Neural progenitor cell (in vitro differentiated cells): ENCODE measurements around the gene NCOA3.

Experiments
- EZH2 ChIP-seq: fragments of 200-600 bp; sonication (generic); IDR thresholded peaks from 2 replicates; pipeline ENCODE4 v1.6.1; 2017; ENCODE audit warnings: antibody characterized with exemption, mild to moderate bottlenecking, moderate library complexity
- EZH2phosphoT487 ChIP-seq: fragments of 200-600 bp; sonication (generic); IDR thresholded peaks from 2 replicates; pipeline ENCODE4 v1.6.1; 2017; ENCODE audit warnings: antibody characterized with exemption
- TF ChIP-seq, protein P1 (sequence below): fragments of 200-600 bp; sonication (generic); IDR thresholded peaks from 2 replicates; pipeline ENCODE4 v1.5.1; 2017; ENCODE audit warnings: antibody characterized with exemption, mild to moderate bottlenecking

DNA sequence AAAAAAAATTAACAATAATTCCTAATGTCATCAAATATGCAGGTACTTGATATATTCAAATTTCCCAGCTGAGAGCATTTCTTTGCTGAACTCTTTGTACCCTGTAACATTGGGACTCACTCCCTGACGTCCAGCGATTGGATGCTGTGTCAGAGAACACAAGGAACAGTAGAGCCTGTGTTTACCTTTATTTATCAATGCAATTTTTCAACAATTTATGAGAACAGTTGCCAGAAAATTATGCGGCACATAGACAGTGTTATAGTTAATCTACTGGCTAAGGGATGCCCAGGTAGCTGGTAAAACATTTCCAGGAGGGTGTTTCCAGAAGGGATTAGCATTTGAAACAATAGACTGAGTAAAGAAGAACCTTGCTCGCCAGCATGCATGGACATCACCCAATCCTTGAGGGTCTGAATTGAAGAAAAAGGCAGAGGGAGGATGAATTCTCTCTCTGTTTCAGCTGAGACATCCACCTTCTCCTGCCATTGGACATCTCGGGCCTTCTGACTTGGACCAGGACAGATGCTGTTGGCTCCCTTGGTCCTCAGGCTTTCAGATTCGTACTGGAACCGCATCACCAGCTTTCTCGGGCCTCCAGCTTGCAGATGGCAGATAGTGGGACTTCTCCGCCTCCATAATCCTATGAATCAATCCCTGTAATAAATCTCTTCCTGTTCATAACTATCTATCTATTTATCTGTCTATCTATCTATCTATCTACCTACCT lies 42.2 kb upstream of the NCOA3 start:
- TF ChIP-seq, protein P1, sequence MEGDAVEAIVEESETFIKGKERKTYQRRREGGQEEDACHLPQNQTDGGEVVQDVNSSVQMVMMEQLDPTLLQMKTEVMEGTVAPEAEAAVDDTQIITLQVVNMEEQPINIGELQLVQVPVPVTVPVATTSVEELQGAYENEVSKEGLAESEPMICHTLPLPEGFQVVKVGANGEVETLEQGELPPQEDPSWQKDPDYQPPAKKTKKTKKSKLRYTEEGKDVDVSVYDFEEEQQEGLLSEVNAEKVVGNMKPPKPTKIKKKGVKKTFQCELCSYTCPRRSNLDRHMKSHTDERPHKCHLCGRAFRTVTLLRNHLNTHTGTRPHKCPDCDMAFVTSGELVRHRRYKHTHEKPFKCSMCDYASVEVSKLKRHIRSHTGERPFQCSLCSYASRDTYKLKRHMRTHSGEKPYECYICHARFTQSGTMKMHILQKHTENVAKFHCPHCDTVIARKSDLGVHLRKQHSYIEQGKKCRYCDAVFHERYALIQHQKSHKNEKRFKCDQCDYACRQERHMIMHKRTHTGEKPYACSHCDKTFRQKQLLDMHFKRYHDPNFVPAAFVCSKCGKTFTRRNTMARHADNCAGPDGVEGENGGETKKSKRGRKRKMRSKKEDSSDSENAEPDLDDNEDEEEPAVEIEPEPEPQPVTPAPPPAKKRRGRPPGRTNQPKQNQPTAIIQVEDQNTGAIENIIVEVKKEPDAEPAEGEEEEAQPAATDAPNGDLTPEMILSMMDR, result no peak
- TF ChIP-seq EZH2 (no peak), EZH2phosphoT487 (no peak)
